HFFc6 (cell line): ENCODE results near the gene DPP7. TPM values are rescaled to one million over a fixed set of nuclear protein-coding genes. Genes with fewer than 3 reads are reported as not detected.
"Not testable (repeated sequence)": the region's sequence is repeated elsewhere in the genome, so short reads cannot be mapped to it uniquely, and the experiment has no call there.

Experiments used
- DNase-seq: peaks from one replicate; pipeline ENCODE4 v3.0.0-alpha.2; 2018
- H3K27ac Mint-ChIP-seq: 2 replicates; pipeline ENCODE4 v1.8.0; 2020; ENCODE audit warnings: mild to moderate bottlenecking, mixed read lengths
- H3K27me3 Mint-ChIP-seq: 2 replicates; pipeline ENCODE4 v1.8.0; 2021; ENCODE audit warnings: mild to moderate bottlenecking, moderate library complexity, mixed read lengths; ENCODE audit not compliant: insufficient read depth
- H3K36me3 Mint-ChIP-seq: 2 replicates; pipeline ENCODE4 v1.8.0; 2021; ENCODE audit warnings: low read depth, mixed read lengths
- H3K4me1 Mint-ChIP-seq: 2 replicates; pipeline ENCODE4 v1.8.0; 2020; ENCODE audit warnings: low read depth, mixed read lengths
- H3K4me3 Mint-ChIP-seq: 2 replicates; pipeline ENCODE4 v1.8.0; 2020; ENCODE audit warnings: mild to moderate bottlenecking, moderate library complexity, mixed read lengths
- H3K9me3 Mint-ChIP-seq: 2 replicates; pipeline ENCODE4 v1.8.0; 2020; ENCODE audit warnings: mild to moderate bottlenecking, mixed read lengths
- total RNA-seq, 6 experiments: library from RNA; stranded (reverse); fragmentation: NEBNext Ultra II Directional; extraction: Animal tissue kit (Norgen Biotek cat#: 25700); gene quantifications; 2 replicates in 1 of 6; 3 replicates in 5 of 6; pipeline ENCODE4 v1.2.3, GENCODE V29; 2021
- TF ChIP-seq, protein P1 (sequence below): fragments of 200-600 bp; sonication (generic); IDR thresholded peaks from 2 replicates; pipeline ENCODE4 v1.5.0; 2021; ENCODE audit warnings: antibody characterized with exemption, mild to moderate bottlenecking

Gene DPP7
- total RNA-seq, 6 experiments from 2014 or later, result 47.5 to 90.2 (median 51.1) TPM

- Mint-ChIP-seq H3K27me3 (no peaks in the 10 kb centered on the region; the same call in none of the 2 replicates), H3K9me3 (no peaks in the 10 kb centered on the region), H3K4me1 (peaks cover 22% of the 10 kb centered on the region), H3K27ac (no peak overlapping the region), H3K36me3 (peaks cover 5% of the 10 kb centered on the region), H3K4me3 (no peak overlapping the region)
- DNase-seq, result no peak
- TF ChIP-seq, protein P1, sequence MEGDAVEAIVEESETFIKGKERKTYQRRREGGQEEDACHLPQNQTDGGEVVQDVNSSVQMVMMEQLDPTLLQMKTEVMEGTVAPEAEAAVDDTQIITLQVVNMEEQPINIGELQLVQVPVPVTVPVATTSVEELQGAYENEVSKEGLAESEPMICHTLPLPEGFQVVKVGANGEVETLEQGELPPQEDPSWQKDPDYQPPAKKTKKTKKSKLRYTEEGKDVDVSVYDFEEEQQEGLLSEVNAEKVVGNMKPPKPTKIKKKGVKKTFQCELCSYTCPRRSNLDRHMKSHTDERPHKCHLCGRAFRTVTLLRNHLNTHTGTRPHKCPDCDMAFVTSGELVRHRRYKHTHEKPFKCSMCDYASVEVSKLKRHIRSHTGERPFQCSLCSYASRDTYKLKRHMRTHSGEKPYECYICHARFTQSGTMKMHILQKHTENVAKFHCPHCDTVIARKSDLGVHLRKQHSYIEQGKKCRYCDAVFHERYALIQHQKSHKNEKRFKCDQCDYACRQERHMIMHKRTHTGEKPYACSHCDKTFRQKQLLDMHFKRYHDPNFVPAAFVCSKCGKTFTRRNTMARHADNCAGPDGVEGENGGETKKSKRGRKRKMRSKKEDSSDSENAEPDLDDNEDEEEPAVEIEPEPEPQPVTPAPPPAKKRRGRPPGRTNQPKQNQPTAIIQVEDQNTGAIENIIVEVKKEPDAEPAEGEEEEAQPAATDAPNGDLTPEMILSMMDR, result no peak
Measured at GRCh38 chr9:137123468-137123837, 8.9 kb upstream of the DPP7 start.

DNA sequence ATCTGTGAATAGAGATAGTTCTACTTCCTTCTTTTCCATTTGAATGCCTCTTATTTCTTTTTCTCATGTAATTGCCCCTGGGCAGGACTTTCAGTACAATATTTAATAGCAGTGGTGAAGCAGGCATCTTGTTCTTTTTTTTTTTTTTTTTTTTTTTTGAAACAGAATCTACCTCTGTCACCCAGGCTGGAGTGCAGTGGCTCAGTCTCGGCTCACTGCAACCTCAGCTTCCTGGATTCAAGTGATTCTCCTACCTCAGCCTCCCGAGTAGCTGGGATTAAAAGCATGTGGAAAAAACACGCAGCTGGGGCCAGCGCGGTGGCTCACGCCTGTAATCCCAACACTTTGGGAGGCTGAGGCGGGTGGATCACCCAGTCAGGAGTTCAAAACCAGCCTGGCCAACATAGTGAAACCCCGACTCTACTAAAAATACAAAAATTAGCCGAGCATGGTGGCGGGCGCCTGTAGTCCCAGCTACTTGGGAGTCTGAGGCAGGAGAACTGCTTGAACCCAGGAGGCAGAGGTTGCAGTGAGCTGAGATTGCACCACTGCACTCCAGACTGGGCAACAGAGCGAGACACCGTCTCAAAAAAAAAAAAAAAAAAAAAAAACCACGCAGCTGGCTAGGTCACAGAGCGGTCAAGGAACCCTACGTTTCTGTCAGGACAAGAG is 8.4 kb upstream of the DPP7 start:
- H3K9me3 Mint-ChIP-seq, H3K27ac Mint-ChIP-seq, H3K4me3 Mint-ChIP-seq, H3K27me3 Mint-ChIP-seq, DNase-seq, H3K36me3 Mint-ChIP-seq: not testable (repeated sequence)
- H3K4me1 Mint-ChIP-seq, result peaks cover 17% of the 10 kb centered on the region

DNA sequence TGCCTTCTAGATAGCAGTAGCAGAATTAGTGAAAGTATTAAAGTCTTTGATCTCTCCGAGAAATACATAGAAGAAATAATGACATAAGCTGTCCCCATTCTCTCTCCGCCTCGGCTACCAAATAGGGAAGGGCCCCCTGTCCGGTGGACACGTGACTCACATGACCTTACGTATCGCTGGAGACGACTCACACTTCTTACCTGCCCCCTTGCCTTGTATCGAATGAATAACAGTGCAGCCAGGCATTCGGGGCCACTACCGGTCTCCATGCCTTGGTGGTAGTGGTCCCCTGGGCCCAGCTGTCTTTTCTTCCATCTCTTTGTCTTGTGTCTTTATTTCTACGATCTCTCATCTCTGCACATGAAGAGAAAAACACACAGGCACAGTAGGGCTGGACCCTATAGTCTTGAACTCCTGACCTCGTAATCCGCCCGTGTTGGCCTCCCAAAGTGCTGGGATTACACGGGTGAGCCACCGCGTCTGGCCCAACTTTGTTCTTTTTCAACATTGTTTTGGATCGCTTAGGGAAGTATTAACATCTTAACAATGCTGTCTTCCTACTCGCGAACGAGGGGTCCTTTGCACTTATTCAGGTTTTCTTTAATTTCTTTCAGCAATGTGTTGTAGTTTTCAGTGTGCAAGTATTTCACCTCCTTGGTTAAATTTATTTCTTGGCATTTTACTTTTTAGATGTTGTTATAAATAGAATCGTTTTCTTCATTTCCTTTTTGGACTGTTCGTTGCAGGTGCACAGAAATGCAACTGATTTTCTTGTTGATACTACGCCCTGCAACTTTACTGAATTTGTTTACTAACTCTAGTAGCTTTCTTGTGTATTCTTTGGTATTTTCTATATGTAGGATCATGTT is 7.6 kb upstream of the DPP7 start:
- H3K4me3 Mint-ChIP-seq, DNase-seq, H3K27ac Mint-ChIP-seq, H3K27me3 Mint-ChIP-seq, H3K36me3 Mint-ChIP-seq, H3K9me3 Mint-ChIP-seq: not testable (repeated sequence)
- H3K4me1 Mint-ChIP-seq, result peaks cover 11% of the 10 kb centered on the region

GRCh38 chr9:137118092-137118603 is 3.6 kb upstream of the DPP7 start:
- not testable (repeated sequence) for H3K36me3 Mint-ChIP-seq, H3K9me3 Mint-ChIP-seq, H3K4me3 Mint-ChIP-seq, H3K27me3 Mint-ChIP-seq, H3K4me1 Mint-ChIP-seq, DNase-seq, H3K27ac Mint-ChIP-seq

- no peaks in the 10 kb centered on the region for H3K9me3 Mint-ChIP-seq
- H3K4me1 Mint-ChIP-seq, result peaks cover 6% of the 10 kb centered on the region; the same call in 1 of the 2 replicates
- no peaks in the 10 kb centered on the region; the same call in 1 of the 2 replicates for H3K27me3 Mint-ChIP-seq
- TF ChIP-seq, protein P1, result no peak
- no peaks in the 10 kb centered on the region for H3K36me3 Mint-ChIP-seq
- no peak for DNase-seq
- no peak overlapping the region for H3K4me3 Mint-ChIP-seq
- H3K27ac Mint-ChIP-seq, result no peak overlapping the region
Measured at GRCh38 chr9:137117269-137117731, 2.8 kb upstream of the DPP7 start.

DNA sequence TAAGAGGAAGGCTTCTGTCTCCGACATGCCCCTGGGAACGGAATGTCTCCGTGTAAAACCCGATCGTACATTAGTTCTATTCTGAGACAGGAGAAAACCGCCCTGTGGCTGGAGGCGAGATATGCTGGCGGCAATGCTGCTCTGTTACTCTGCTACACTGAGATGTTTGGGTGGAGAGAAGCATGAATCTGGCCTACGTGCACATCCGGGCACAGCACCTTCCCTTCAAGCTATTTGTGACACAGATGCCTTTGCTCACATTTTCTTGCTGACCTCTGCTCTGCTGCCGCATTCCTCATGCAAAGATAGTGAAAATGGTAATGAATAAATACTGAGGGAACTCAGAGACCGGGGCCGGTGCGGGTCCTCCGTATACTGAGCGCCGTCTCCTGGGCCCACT is 2.2 kb upstream of the DPP7 start:
- TF ChIP-seq, protein P1, result no peak
- H3K9me3 Mint-ChIP-seq, result no peaks in the 10 kb centered on the region
- no peak overlapping the region for H3K27ac Mint-ChIP-seq
- peaks cover under 1% of the 10 kb centered on the region; the same call in 1 of the 2 replicates for H3K4me1 Mint-ChIP-seq
- no peaks in the 10 kb centered on the region for H3K36me3 Mint-ChIP-seq
- no peak overlapping the region for H3K4me3 Mint-ChIP-seq
- no peak for DNase-seq
- H3K27me3 Mint-ChIP-seq, result no peaks in the 10 kb centered on the region; the same call in 1 of the 2 replicates
